Inferior parietal cortex (tissue), 1 donor: ENCODE results near the gene ZNF680.
"Not testable (repeated sequence)": the region's sequence is repeated elsewhere in the genome, so short reads cannot be mapped to it uniquely, and the experiment has no call there.

Experiments
- DNase-seq: peaks from one replicate; pipeline ENCODE4 v3.0.0-alpha.2; 2016; ENCODE audit errors: extremely low spot score

The ZNF680 gene

DNA sequence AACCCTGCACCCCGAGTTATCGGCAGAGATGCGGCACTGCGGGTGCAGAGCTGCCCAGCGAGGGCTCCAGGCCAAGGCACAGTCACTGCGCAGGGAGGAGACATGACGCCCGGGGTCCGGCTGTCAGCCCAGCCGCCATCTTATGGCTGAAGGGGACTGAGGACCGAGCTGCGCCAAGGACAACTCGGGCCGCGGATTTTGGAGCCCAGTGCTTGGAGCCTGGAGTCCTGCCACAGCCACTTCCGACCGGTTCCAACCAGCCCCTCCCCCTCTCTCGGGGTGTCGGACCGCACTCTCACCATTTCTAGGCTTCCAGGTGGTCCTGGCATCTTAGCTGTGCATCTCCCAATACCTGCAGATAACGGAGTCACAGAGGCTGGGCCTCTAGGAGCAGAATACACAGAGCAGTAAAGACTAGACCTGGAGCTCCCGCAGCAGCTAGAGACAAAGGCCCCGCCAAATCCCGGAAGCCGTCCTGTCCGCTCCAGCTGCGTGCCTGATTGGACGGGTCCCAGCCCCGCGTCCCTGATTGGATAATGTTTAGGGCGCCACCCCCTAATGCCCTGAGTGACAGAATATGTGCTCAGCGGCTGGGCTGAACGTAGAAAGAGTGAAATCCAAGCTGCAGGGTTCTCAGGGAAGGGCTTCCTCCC, at the start of gene ZNF680:
Gene ZNF680 (minus strand): TSS at position 446 of the 653 bp plus-strand sequence. CDS start 117 bp downstream, at position 329.
- DNase-seq = peak; percentile 97

DNA sequence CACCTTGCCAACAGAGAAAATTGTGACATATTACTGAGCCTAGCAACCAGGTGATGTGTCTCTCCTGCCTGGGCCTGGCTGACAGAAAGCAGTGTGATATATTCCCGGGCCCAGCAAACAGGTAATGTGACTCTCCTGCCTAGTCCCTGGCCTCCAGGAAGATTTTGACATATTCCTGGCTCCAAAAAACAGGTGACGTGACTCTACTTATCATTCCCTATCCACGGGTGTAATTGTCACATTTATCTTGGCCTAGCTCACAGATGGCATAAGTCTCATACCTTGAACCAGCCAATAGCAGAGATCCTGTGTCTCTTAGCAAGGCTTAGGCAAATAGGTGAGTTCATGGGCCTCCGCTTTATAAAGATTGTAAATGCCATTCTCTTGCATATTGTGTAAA, 49.6 kb upstream of the ZNF680 start:
- DNase-seq = no peak

DNA sequence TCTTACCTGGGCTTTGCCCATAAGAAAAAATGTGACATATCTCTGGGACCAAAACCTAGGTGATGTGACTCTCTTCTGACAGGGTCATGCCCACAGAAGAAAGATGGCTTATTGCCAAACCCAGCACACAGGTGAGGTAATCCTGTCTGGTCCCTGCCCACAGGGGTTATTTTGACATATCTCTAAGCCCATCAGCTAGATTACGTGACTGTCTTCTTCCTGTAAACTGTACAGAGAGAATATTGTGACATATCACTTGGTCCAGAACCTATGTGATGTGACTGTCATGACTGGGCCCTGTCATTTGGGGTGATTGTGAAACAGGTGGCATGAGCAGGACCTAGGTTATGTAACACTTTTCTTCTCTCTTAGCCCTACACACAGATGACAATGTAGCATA, 48.8 kb upstream of the ZNF680 start:
- DNase-seq = no peak

DNA sequence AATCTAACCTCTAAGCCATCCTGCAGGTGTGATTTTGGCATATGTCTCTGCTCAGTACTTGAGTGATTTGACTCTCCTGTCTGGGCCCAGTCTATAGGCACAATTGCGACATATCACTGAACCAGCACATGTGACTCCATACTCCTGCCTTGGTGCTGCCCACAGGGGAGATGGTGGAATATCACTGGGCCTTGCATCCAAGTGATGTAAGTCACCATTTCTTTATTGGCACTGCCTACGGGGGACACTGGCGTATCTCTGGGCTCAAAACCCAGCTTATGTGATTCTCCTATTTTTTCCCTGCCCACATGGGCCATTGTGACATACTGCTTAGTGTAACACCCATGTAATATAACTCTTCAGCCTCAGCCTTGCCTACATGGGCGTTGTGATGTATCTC, 48.1 kb upstream of the ZNF680 start:
- no peak for DNase-seq

DNA sequence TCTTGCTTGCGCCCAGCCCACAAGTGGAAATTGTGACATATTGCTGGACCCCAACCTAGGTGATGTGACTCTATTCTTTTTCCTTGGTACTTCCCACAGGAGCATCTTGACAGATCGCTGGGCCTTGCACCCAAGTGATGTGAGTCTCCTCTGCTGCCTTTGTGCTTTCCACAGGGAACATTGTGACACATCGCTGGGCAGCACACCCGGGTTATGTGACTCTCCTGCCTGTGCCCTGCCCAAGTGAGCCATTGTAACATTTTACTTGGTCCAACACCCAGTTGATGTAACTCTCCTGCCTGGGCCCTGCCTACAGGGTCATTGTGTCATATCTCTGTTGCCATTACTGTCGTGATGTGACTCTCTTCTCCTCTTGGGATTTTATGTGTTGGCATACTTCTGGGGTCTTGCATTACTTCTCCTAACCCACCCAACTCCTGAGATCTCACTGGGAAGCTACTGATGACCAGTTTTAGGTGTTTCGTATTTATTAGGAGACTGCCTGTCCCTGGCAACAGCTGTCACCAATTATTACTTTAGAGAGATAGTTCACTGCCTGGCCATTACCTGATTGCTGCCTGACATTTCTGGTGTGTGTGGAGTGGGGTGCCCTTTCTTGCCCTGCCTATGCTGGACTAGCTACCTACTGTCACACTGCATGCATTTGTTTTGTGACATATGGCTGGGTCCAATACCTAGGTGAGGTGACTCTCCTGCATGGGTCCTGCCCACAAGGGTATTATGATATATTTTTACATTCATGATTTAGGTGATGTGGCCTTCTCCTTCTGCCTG, 45.4 kb upstream of the ZNF680 start:
- no peak for DNase-seq

DNA sequence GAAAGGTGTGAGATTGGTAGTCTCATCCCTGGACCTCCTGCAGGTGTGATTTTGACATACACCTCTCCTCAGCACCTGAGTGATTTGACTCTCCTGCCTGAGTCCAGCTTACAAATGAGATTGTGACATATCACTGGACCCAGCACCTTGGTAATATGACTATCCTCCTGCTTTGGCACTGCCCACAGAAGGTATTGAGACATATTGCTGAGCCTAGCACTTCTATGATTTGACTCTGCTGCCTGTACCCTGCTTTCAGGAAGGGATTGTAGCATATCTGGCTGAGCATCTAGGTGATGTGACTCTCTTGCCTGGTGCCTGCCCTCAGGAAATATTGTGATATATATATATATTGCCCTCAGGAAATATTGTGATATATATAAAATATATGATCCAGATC, 43.5 kb upstream of the ZNF680 start:
- DNase-seq = no peak

DNA sequence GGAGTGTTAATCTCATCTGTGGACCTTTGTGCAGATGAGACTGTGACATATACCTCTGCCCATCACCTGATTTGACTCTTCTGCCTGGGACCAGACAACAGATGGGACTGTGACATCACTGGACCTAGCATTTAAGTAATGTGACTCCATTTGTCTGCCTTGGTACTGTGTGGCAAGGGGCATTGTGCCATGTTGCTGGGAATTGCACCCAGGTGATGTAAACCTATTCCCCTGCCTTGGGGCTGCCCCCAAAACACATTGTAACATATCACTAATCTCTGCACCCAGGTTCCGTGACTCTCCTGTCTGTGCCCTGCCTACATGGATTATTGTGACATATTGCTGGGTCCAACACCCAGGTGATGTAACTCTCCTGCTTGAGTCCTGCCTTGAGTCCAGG, 40.4 kb upstream of the ZNF680 start:
- no peak for DNase-seq

DNA sequence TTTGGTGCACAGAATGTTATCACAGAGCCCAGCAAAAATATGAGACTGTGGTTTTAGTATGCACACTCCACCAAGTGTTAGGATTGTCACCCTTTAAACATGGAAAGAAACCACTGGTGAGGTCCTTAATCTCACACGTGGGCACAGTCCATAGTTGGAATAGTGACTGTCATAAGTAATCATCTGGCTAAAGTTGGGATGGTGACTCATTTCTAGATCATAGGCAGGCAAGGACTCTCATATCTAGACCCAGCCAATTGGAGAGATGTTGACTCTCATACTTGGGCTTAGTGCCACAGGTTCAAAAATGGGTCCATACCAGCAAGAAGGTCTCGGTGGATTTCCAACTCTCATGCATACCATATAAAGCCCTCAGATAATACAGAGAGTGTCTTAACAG, 39.6 kb upstream of the ZNF680 start:
- DNase-seq = no peak

DNA sequence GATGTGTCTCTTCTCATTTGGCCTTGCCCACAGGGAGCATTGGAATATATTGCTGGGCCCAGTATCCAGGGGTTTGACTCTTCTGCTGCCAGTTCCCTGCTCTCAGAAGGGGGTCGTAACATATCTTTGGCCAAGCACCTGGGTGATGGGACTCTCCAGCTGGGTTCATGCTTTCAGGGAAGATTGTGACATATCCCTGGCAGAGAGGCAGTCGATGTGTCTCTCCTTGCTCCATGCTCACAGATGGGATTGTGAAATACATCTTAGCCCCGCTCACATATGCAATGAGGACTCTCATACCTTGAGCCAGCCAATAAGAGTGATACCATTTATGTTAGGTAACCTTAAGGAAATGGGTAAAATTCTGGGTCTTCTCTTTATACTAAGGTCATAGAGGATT, 39.2 kb upstream of the ZNF680 start:
- DNase-seq = no peak

DNA sequence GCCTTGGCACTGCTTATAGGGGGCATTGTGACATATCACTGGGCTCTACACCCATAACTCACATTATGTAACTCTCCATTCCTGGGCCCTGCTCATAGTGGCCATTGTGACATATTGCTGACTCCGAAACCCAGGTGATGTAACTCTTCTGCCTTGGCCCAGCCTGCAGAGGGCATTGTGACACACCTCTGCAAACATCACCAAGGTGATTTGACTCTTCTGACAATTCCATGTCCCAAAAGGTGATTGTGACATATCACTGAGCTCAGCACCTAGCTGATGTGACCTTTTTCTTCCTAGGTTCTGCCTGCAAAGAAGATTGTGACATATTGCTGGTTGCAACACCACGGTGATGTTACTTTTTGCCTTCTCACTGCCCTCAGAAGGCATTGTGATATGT, 36.5 kb upstream of the ZNF680 start:
- DNase-seq = no peak

DNA sequence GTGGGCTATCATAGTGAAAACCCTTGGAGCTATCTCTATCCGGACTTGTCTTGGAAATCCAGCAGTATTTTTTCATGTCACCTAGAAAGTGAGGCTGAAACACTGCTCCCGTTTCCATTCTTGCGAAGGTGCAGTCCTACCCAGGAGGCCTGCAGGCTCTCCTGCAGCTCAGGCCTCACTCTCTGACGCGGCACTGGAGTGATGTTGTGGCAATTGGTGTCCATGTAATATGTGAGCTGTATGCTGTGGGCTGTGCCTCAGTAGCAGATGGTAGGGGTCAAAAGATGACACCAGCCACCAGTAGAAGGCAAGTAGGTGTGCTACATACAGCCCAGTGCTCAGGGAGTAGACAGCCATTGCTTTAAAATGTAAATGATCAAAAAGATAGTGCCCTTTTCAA, 28.1 kb upstream of the ZNF680 start:
- DNase-seq = no peak

DNA sequence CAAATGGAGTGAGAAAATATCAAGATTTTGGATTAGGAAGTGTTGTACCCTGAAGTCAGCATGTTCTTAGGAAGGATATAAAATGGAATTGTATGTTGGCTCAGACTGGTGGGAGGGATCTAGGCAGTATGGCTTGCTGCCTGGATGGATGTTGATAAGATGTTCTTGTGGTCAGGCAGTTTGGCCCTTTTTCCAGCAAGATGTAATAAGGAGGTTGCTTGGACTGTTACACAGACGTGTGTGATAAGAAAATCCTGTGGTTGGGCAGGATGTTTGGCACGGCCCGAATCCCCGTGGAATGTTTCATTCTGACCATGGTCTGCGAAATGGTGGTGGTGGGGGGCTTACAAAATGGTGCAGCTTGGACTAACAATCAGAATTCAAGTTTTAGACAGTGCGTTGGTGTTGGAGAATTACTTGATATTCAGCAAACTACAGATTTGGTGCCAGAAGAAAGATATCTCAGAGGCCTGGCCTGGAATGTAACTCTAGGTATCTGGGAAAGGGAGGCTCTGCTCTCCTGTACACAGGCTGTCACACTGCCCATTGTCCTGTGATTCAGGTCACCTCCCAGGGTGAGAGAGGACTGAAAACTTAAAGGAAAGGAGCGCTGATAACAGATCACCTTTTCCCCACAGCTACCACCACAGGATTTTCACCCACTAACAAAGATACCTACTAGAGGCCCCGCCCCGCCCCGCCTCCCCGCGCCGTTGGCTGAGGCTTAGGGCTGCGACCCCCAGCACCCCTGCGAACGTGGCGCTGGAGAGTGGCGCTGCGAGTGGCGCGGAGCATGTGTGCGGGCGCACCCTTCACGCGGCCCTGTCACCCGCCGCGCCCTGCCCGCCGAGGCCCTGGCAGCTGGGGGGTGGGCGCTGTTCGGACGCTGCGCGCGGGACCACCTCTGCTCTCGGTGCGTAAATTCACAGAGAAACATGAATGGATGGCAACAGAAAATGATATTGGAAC, 19.3 kb upstream of the ZNF680 start:
- no peak for DNase-seq

DNA sequence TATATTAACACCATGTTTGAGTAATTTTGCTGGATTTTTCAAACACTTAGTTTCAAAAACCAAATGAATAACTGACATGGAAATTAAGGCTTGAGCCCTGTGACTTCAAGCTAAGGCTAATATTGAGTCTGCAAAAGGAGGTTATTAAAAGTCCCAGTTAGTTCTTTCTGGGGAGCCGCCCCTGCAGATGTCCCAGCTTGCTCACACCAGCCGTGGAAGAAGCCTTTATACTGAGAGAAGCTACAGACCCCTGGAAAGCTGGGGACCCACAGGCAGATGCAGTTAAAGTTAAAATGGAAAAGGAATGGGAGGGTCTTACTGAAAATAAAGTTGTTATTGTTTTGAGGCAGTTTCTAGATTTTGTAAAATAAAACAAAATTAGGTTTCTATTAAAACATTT, 18.5 kb upstream of the ZNF680 start:
- DNase-seq = no peak

DNA sequence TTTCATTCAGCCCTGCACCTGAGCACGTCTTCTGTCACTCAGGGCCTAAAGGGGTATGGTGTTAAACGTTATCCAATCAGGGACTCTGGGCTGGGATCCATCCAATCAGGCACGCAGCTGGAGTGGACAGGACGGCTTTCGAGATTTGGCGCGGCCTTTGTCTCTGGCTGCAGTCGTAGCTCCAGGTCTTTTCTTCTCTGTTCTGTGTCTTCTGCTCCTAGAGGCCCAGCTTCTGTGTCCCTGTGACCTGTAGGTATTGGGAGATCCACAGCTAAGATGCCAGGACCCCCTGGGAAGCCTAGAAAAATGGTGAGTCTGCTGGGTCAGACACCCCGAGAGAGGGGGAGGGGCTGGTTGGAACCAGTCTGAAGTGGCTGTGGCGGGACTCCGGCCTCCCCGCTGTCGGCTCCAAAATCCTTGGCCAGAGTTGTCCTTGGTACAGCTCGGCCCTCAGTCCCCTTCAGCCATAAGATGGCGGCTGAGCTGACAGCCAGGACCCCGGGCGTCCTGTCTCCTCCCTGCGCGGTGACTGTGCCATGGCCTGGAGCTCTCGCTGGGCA, 11.7 kb upstream of the ZNF680 start:
- no peak for DNase-seq

DNA sequence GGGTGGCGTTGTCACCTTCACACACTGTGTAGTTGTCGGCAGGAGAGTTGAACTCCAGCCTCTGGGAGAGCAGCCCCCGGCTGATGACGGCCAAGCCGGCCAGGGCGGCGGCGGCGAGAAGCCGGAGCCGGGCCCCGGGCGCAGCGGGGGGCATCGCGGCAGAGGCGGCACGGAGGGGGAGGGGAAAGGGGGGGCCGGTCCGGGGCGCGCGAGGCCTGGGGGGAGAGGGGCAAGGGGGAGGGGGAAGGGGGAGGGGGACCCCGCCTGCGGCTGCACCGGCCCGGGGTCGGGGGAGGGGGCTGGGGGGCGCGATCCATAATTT, 7.4 kb upstream of the ZNF680 start:
- not testable (repeated sequence) for DNase-seq

DNA sequence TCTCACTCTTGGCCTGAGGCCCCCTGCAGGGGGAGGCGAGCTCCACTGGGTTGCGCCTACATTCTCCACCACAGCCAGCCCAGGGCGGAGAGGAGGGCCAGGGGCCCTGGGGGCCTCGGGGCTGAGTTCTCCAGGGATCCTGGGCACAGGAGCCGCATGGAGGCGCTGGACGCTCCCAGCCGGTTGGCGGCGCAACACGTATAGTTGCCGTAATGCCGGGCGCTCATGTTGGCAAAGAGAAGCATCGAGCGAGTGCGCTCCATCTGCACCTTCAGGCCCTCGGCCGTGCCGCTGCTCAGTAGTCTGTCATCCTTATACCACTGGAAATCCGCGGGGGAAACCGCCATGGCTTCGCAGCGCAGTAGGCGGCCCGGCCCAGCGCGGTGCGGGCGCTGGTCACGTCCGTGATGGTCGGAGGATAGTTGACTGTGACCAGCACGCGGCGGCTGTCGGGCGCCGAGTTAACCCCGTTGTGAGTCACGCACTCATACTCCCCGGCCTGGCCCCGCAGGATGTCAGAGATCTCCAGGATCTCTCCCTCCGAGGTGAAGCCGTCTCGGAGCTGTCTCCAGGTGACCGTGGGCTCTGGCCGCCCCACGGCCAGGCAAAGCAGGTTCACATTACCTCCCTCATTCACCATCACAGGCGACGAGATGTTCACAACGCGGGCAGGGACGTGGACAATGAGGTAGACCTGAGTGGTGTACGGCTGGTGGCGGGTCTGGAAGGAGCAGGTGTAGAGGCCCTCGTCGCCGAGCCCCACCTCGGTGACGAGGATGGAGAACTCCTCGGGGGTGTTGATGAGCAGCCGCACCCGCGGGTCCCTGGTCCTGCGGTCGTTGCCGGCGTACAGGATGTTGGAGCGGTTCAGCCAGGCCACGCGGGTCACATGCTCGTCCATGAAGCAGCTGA, 6.8 kb upstream of the ZNF680 start:
- DNase-seq = not testable (repeated sequence)

DNA sequence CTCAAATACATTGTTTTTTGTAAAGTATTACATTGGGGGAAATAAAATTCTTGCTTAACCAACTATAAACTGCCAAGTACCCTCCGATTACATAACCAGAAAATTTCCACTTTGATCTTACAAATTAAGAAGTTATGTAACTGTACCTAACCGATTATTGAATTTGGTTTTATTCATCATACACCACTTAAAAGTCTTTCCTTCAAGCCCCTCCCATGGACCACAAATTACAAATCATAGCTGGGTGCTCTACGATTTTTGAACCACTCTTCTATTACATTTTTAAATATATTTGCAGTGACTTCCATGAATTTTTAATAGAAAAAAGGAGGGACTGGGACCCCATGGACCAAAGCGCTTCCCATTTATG, 630 bp downstream of the ZNF680 start:
- no peak for DNase-seq

DNA sequence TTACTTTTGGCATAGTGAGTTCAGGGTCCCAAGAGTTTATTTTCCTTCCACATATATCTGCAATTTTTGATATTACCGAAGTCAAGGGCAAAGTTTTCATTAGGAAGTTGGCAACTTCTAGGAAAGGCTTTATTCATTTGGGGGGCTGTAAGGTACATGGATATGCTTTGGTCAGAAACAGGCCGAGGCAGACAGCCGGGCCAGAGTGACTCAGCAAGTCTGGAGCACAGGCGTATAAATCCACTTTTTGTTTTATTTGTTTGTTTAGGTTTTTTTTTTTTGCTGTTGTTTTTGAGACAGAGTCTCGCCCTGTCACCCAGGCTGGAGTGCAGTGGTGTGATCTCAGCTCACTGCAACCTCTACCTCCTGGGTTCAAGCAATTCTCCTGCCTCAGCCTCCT, 3.7 kb downstream of the ZNF680 start:
- peak; percentile 48 for DNase-seq

DNA sequence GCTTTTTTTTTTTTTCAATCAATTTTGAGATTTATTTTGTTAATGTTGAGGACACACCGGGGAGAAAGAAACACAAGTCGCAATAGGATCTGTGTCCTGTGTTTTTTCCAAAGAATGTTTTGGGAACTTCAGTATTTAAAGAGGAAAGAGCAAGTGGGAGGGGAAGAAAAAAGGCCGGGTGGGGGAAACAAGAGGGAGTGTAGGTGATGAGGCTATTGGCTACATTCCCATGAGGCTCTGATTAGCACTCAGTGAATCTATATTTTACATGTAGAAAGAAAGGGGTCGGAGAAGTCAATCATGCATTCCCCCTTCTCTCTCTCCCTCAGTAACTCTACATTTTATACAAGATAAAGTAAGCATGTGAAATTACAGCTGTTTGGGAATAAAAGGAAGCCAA, 4.1 kb downstream of the ZNF680 start:
- DNase-seq = no peak

DNA sequence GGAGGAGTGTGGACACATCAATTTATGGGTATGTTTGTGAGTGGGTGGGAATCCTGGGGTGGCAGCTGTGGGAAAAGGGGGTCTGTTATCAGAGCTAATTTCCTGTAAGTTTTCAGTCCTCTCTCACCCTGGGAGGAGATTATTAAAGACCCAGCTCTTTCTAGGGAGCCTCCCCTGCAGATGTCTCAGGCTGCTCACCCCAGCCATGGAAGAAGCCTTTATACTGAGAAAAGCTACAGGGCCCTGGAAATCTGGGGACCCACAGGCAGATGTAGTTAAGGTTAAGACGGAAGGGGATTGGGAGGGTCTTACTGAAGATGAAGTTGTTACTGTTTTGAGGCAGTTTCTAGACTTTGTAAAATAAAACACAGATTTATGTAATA, 4.6 kb downstream of the ZNF680 start:
- DNase-seq = no peak
